ENCODE results near the gene PTPRK.

The PTPRK gene

DNA sequence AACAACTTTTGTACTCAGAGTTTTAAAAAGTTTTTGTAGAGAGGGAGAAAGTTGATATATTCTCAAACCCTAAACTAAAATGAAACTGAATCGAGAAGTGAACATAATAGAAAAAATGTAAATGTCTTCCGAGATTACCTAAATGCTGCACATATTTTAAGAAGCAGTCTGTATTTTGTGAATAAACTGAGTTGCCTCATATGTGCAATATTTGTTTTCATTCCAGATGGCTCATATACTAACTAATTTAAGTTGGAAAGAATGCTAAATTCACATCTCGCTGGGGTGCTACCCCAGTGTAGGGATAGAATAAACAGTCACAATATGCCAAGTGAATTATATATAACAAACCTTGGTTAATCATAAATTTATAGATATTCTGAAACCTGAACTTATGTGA, 333.7 kb downstream of the PTPRK start:
- H2AFZ ChIP-seq, result no peak overlapping the region
- no peak overlapping the region for H3K4me2 ChIP-seq (ENCODE audit: low read length)
- H3K9me3 ChIP-seq (ENCODE audit: control insufficient read depth, low read length), result no peaks in the 10 kb centered on the region
- no peaks in the 10 kb centered on the region for H3K36me3 ChIP-seq (ENCODE audit: control insufficient read depth, insufficient read depth, low read length)
- TF ChIP-seq, protein P1, sequence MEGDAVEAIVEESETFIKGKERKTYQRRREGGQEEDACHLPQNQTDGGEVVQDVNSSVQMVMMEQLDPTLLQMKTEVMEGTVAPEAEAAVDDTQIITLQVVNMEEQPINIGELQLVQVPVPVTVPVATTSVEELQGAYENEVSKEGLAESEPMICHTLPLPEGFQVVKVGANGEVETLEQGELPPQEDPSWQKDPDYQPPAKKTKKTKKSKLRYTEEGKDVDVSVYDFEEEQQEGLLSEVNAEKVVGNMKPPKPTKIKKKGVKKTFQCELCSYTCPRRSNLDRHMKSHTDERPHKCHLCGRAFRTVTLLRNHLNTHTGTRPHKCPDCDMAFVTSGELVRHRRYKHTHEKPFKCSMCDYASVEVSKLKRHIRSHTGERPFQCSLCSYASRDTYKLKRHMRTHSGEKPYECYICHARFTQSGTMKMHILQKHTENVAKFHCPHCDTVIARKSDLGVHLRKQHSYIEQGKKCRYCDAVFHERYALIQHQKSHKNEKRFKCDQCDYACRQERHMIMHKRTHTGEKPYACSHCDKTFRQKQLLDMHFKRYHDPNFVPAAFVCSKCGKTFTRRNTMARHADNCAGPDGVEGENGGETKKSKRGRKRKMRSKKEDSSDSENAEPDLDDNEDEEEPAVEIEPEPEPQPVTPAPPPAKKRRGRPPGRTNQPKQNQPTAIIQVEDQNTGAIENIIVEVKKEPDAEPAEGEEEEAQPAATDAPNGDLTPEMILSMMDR (IDR thresholded peaks at IDR 0.05), result no peak
- H3K27me3 ChIP-seq (ENCODE audit: control insufficient read depth, insufficient read depth, low read length), result no peaks in the 10 kb centered on the region
- H3K79me2 ChIP-seq, result no peaks in the 10 kb centered on the region
- H3K4me1 ChIP-seq, result no peaks in the 10 kb centered on the region
- no peak overlapping the region for H3K9ac ChIP-seq
- no peak overlapping the region for H3K27ac ChIP-seq
- H3K4me3 ChIP-seq (ENCODE audit: low read depth, low read length), result no peak overlapping the region

DNA sequence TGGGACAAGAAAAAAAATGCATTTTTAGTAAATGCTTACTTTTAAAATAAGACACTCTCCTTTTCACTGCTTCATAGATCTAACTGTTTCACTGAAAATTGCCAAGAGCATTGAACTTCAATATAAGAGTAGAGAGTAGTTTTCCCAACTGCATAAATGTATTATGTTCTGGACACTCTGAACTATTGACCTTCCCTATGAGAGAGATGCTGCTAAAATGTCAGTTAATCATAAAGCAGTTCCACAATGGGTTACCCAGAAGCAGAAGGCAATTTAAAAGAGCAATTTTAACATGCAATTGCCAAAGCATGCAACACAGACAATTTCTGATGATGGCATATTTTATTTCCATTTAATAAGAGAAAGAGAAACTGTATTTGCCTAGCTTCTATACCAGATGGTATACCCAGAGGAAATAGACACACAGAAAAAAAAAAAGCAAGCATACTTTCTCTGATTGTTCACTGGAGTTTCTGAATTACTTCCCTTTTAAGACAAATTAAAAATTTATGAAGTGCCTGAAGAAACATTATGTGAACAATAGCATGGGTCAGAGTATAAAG, 340.4 kb downstream of the PTPRK start:
- no peak overlapping the region for H2AFZ ChIP-seq
- no peak overlapping the region for H3K4me2 ChIP-seq (ENCODE audit: low read length)
- no peaks in the 10 kb centered on the region for H3K79me2 ChIP-seq
- H3K27ac ChIP-seq, result no peak overlapping the region
- H3K4me3 ChIP-seq (ENCODE audit: low read depth, low read length), result no peak overlapping the region
- no peaks in the 10 kb centered on the region for H3K27me3 ChIP-seq (ENCODE audit: control insufficient read depth, insufficient read depth, low read length)
- no peaks in the 10 kb centered on the region for H3K36me3 ChIP-seq (ENCODE audit: control insufficient read depth, insufficient read depth, low read length)
- no peaks in the 10 kb centered on the region for H3K9me3 ChIP-seq (ENCODE audit: control insufficient read depth, low read length)
- H3K9ac ChIP-seq, result no peak overlapping the region
- TF ChIP-seq, protein P1 (IDR thresholded peaks at IDR 0.05), result no peak
- no peaks in the 10 kb centered on the region for H3K4me1 ChIP-seq

DNA sequence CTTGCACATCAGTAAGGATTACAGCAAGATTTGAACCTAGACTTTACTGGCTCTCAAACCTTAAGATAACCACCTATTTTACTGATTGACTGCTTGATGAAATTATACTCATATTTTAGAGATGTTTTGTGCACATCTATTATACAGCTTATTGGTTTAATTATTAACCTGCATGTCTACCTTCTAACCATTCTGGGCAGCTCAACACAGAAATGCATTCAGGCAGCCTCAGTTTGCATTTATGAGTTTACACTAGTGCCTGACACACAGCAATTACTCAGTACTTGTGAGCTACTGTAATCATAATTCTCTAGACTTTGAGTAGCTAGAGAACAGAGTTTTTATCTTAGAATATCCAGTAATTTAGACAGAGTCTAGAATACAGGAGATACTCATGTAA, 345.7 kb downstream of the PTPRK start:
- no peak overlapping the region for H2AFZ ChIP-seq
- H3K27me3 ChIP-seq (ENCODE audit: control insufficient read depth, insufficient read depth, low read length), result no peaks in the 10 kb centered on the region

DNA sequence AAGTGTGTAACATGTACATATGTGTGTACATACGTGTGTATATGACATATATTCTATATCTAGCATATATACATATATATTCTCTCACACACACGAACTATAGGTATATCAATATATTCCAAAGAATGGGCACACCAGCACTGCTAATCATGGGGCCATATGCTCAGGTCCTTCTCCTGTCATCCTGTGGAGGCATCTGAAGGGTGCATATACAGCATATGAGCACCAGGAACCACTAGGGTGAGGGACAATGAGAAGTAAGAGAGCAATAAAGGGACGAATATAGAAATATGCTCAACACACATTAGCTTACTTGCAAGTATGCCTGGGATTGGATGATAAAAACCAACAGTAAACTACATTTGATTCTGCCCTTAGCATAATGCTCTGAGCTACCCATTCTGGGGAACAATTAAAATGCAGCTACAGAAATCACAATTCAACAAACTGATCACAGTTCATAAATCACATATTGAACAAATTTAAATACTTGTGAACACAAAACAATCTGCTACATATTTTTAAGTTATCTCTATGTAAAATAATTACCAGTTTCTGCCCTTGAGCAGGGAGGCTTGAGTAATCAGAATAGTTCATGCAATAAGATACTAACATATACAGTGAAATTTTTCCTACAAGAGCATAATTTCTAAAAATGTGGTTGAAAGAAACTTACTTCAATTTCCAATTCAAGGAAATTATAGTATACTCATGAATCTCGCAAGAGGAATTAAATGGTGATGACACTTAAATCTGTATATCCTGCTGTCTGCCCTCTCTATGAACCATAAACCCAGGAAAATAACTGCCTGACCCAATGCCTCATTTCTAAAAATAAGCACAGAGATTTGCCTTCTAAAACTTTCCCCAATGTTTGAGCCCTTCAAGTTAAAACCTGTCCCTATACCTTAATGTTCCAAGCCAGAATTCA, 347.4 kb downstream of the PTPRK start:
- Histone ChIP-seq H3K4me1 (no peaks in the 10 kb centered on the region), H3K36me3 (ENCODE audit: control insufficient read depth, insufficient read depth, low read length) (no peaks in the 10 kb centered on the region), H3K9me3 (ENCODE audit: control insufficient read depth, low read length) (no peaks in the 10 kb centered on the region), H3K27me3 (ENCODE audit: control insufficient read depth, insufficient read depth, low read length) (no peaks in the 10 kb centered on the region), H3K4me2 (ENCODE audit: low read length) (no peak overlapping the region), H3K27ac (no peak overlapping the region), H3K79me2 (no peaks in the 10 kb centered on the region), H3K9ac (no peak overlapping the region), H2AFZ (no peak overlapping the region), H3K4me3 (ENCODE audit: low read depth, low read length) (no peak overlapping the region)
- TF ChIP-seq, protein P1 (IDR thresholded peaks at IDR 0.05), result no peak

More for the DNA sequence above, 345.7 kb downstream of the PTPRK start:
- H3K79me2 ChIP-seq, result no peaks in the 10 kb centered on the region
- no peak overlapping the region for H3K4me2 ChIP-seq (ENCODE audit: low read length)
- no peak overlapping the region for H3K4me3 ChIP-seq (ENCODE audit: low read depth, low read length)
- TF ChIP-seq, protein P1 (IDR thresholded peaks at IDR 0.05), result no peak
- no peak overlapping the region for H3K27ac ChIP-seq
- no peaks in the 10 kb centered on the region for H3K4me1 ChIP-seq
- no peaks in the 10 kb centered on the region for H3K9me3 ChIP-seq (ENCODE audit: control insufficient read depth, low read length)
- no peaks in the 10 kb centered on the region for H3K36me3 ChIP-seq (ENCODE audit: control insufficient read depth, insufficient read depth, low read length)
- no peak overlapping the region for H3K9ac ChIP-seq

Measured in parathyroid adenoma (tissue), 2 donors.